GM12865 (cell line): ENCODE results near the gene RET.

Experiments
- DNase-seq: peaks from one replicate; pipeline ENCODE4 v3.0.0; 2010; ENCODE audit warnings: low read depth
- H3K4me3 ChIP-seq: 2 replicates; pipeline ENCODE4 v1.5.1; 2011; ENCODE audit warnings: mild to moderate bottlenecking, low read depth, low read length, control low read depth
- CTCF ChIP-seq: IDR thresholded peaks from 2 replicates; pipeline ENCODE4 v1.5.1; 2011; ENCODE audit warnings: low read length, control low read depth, low read depth, inconsistent platforms; ENCODE audit not compliant: insufficient read depth; ENCODE audit errors: missing control alignments

RET gene

GRCh38 chr10:43073191-43073590 lies 3.7 kb upstream of the RET start:
- H3K4me3 ChIP-seq = no peak overlapping the region
- TF ChIP-seq CTCF = no peak
- no peak for DNase-seq

GRCh38 chr10:43073721-43074120 lies 3.1 kb upstream of the RET start:
- no peak overlapping the region for H3K4me3 ChIP-seq
- no peak for TF ChIP-seq CTCF
- DNase-seq = no peak

- TF ChIP-seq CTCF = no peak
- DNase-seq = no peak
Measured at GRCh38 chr10:43074409-43074808, 2.5 kb upstream of the RET start.

GRCh38 chr10:43074827-43075611 lies 1.9 kb upstream of the RET start:
- DNase-seq = no peak
- TF ChIP-seq CTCF = no peak
- no peak overlapping the region for H3K4me3 ChIP-seq

More at GRCh38 chr10:43074409-43074808, 2.5 kb upstream of the RET start:
- H3K4me3 ChIP-seq = no peak overlapping the region

GRCh38 chr10:43075612-43076003 lies 1.3 kb upstream of the RET start:
- H3K4me3 ChIP-seq = no peak overlapping the region
- TF ChIP-seq CTCF = peak; percentile 21
- DNase-seq = no peak

GRCh38 chr10:43076311-43076875 lies 476 bp upstream of the RET start:
- no peak for DNase-seq
- H3K4me3 ChIP-seq = no peak overlapping the region
- no peak for TF ChIP-seq CTCF
